ENCODE data around the gene GLIS1.

GLIS1 gene

DNA sequence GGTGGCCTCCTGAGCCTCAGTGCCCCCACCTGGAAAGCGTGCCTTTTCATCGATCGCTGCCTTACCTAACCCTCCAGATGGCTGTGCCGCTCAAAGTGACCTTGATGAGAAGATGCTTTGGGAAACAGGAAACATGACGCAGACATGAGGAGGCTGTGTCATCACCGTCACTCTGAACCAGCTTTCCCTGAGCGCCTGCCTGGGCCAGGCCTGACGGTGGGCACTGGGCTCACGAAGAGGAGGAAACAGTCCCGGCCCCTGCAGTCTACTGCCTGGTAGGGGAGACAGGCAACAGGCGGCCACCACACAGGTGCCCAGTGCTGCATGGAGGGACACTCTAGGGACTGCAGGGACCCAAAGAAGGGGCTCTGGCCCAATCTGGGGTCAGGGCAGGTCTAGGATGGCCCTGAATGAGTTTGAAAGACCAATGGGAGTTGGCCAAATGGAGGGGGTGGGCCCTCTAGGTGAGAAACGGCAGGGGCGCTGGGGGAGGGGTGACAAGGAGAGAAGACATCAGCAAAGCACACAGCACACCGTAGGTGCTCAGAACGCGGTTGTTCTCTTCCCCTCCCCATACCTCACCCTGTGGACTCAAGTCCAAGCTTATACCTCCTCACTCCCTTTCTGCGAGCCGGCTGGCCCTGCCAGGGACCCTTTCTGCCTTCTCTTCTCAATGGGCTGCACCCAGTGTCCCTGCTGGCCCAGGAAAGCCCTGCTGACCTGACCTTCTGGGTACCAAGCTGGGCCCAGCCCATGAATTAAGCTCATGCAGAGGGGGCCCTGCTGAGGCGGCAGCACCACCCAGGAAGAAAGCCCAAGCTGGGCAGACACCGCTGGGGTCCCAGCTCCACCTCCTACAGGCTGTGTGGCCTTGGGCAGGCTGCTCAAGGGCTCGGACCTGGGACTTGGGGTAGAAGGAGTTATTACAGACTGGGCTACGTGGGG is 44.9 kb downstream of the GLIS1 start:
- DNase-seq (ENCODE audit: low spot score) = no peak

DNA sequence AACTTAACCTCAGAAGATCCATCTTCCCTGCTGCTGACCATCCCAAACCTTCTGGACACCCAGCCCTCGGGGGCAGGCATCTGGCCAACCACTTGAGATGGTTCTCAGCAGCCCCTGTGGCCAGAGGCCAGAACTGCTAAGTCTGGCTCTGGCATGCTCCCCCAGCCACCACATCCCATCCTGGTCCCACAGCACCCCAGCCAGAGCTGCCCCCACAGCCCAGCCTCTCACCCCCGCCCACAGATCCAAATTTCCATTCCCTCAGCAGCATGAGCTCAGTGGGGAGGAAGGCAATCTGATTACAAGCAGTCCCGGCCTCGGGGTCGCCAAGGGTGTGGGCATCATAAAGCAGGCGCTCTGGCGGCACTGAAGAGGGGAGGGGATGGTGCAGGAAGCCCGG is 45.6 kb downstream of the GLIS1 start:
- no peak for DNase-seq (ENCODE audit: low spot score)

GRCh38 chr1:53691326-53691725 is 47.6 kb downstream of the GLIS1 start:
- DNase-seq (ENCODE audit: low spot score) = no peak

GRCh38 chr1:53690411-53690810 is 48.6 kb downstream of the GLIS1 start:
- no peak for DNase-seq (ENCODE audit: low spot score)

DNA sequence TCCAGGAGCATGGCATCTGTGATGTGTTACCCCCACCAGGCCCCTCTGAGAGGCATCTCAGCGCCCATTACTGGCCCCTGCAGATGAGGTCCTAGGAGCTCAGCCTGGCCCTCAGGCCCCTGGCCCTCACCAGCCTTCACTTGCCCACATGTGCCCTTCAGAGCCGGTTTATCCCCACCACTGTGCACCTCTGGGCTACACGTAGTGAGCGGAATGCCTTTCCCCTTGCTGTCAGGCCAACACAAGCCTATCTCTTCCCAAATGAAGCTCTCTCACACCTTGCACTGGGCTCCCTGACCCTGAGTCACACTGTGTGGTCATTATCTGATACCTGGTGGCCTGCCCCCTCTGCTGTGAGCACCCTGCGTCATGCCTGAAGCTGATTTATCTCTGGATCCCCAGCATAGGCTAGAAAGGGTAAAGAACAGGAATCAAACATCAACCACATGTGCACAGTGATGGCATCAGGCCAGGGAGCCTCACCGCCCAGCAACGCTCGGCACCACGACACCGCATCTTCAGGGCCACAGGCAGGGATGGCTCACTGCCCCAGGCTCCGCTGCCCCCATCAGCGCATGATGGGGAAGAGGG is 49.1 kb downstream of the GLIS1 start:
- DNase-seq (ENCODE audit: low spot score) = no peak

- DNase-seq (ENCODE audit: low spot score) = no peak
These were observed 49.7 kb downstream of the GLIS1 start for GRCh38 chr1:53689223-53689622.

DNA sequence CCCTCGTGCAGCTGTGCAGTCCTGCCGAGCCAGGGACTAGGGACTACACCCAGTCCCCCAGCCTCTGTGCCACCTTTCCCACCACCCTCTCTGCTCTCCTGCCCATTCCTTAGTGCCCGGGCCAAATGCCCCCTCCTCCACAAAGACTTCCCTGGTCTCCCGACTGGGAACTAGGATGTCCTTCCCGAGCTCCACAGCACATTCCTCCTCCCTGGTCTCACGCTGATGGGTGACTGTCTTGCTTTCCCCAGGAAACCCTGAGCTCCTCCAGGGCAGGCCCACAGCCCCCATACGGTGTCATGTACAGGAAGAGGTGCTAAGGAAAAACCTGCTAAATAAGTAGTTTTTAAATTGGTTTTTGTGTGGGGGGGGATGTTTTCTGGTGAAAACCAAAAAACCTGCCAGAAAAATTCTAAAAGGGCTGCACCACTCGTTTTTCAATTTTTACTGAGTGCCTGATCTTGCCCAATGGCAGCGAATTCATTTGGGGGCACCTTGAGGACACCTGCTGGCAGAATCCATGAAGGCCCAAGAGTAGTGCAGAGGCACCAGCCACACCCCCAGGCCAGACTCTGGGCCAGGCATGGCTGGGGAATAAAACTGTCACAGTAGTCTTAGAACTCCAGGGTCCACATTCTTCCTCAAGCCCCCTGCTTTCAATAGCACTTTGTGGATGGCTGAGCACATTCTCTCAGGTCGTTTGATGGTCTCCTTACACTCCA is 50.4 kb downstream of the GLIS1 start:
- DNase-seq (ENCODE audit: low spot score) = no peak

- DNase-seq (ENCODE audit: low spot score) = no peak
These were observed 51.1 kb downstream of the GLIS1 start for GRCh38 chr1:53687901-53688300.

- DNase-seq (ENCODE audit: low spot score) = no peak
These were observed 51.5 kb downstream of the GLIS1 start for GRCh38 chr1:53687426-53687825.

DNA sequence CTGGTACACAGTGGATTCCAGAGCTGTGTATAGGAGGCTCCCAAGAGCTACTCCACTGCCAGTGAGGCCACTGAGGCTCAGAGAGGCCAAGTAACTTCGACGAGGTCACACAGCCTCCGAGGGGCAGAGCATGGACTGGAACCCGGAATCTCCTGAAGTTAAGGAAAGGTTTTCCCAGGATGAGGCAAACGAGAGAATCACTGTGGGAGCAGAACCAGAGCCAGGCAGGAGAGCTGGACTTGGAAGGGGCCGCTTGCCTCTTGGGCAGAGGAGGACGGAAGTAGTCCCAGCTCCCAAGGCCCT is 52.0 kb downstream of the GLIS1 start:
- DNase-seq (ENCODE audit: low spot score) = no peak

DNA sequence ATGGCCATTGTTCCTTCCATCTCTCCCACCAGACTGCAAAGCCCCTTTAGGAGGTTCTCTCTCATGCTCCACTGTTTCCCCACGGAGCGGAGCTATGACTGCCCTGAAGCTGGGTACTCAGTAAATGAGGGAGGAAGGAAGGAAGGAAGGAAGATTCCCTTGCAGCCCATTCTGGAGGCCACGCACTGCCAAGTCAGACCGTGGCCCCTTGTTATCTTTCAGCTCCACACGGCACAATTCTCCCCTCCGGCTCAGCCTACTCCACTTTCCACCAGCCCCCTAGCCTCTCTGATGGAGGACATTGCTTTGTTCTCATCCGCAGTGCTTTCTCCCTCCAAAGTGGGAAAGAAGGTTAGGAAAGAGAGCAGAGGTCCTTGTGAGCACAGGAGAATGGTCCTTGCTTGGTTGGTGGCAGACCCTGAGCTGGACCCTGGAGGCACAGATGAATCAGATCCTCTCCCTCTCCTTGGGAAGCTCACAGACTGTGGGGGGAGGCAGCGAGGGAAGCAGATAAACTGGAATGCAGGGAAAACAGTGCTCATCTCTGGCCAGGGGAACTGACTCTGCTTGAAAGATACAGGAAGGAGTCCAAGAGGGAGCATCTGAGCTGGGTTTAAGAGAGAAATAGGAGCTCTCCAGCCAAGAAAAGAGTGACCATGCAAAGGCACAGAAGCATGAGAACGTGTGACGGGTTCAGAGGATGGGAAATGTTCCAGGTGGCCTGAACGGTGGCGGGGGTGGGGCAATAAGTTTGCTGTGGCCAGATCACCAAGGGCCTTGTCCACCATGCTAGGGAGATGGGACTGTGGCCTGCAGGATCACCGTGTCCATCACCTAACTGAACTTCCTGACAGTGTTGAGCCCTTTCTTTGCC is 52.6 kb downstream of the GLIS1 start:
- DNase-seq (ENCODE audit: low spot score) = no peak

- DNase-seq (ENCODE audit: low spot score) = no peak
These were observed 53.5 kb downstream of the GLIS1 start for GRCh38 chr1:53685272-53686051.

DNA sequence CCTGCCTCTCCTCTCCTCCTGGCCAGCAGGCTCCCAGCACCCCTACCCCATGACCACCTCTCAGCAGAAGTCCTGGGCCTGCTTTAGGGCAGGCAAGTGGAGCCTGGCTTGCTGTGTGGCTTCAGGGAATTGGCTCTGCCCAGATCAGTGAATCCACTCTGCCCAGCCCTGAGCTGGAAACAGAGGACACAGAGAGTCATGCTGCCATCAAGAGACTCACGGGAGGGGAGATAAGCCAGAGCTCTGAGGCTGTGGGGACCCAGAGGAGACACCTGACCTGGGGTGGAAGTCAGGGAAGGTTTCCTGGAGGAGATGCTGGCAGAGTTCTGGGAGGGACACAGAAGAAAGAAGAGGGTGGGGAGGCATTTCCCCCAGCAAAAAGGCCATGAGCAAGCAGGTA is 54.2 kb downstream of the GLIS1 start:
- DNase-seq (ENCODE audit: low spot score) = no peak

GRCh38 chr1:53683986-53684740 is 54.8 kb downstream of the GLIS1 start:
- DNase-seq (ENCODE audit: low spot score) = peak; percentile 59

DNA sequence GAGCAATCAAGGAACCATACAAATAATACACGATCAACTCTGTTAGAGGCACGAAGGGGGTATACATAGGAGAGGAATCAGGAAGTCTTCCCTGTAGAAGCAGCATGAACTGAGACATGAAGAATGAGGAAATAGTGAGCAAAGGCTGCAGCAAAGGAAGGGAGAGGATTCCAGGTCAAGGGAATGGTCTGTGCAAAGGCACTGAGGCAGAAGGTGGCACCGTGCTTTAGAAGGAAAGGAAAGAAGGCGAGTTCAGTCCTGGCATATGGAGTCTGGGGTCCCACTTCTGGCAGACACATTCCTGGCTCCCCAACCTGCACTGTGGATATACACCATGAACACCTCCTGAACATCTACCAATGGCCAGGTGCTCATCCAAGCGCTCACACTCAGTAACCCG is 56.1 kb downstream of the GLIS1 start:
- no peak for DNase-seq (ENCODE audit: low spot score)

GRCh38 chr1:53681977-53682685 is 56.8 kb downstream of the GLIS1 start:
- peak; percentile 88 for DNase-seq (ENCODE audit: low spot score)

DNA sequence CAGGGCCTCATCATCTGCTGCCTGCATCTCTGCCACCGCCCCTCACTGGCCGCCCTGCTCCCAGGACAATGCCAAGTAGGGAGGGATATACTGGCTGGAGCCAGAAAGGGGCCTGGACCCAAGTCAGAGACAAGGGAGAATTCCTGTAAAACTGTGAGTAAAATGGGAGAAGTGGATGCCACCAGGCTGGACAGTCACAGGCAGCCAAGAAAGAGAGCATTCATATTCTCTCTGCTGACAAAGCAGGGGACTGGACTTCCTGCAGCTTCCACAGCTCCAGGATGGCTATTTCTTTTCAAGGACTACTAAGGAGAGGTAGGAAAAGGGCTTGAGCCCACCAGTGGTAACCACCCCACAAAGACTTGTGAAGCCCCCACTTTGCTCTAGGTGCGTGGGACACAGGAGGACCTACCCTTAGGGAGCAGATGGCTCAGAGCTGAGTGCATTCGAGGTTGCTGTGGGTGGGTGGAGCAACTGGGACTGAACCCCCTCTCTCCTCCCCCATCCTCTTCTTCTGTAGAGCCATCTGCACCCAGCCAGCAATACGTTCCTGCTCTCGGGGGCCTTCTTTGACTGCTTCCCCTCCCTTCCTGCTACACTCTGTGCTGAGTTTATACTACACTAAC is 57.5 kb downstream of the GLIS1 start:
- no peak for DNase-seq (ENCODE audit: low spot score)

- no peak for DNase-seq (ENCODE audit: low spot score)
These were observed 58.1 kb downstream of the GLIS1 start for GRCh38 chr1:53680868-53681267.
